Osteoblast (primary cell): ENCODE results near the gene POLR3C. TPM values are rescaled to one million over a fixed set of nuclear protein-coding genes. Genes with fewer than 3 reads are reported as not detected.

ENCODE experiments used
- DNase-seq: peaks from one replicate; pipeline ENCODE4 v3.0.0; 2011; ENCODE audit warnings: low spot score, mixed read lengths; ENCODE audit not compliant: insufficient read length; ENCODE audit errors: missing footprints
- H2AFZ ChIP-seq: 2 replicates; pipeline ENCODE4 v1.6.0; 2011; ENCODE audit warnings: mild to moderate bottlenecking, low read length
- H3K27ac ChIP-seq: 2 replicates; pipeline ENCODE4 v1.5.1; 2011; ENCODE audit warnings: mild to moderate bottlenecking, low read depth, low read length, moderate library complexity
- H3K27me3 ChIP-seq: 2 replicates; pipeline ENCODE4 v1.6.0; 2012; ENCODE audit warnings: mild to moderate bottlenecking, control low read depth, inconsistent platforms, low read length, moderate library complexity; ENCODE audit not compliant: insufficient read depth
- H3K36me3 ChIP-seq: 2 replicates; pipeline ENCODE4 v1.5.1; 2011; ENCODE audit warnings: mild to moderate bottlenecking, low read length, control low read depth, moderate library complexity; ENCODE audit not compliant: insufficient read depth
- H3K4me1 ChIP-seq: 2 replicates; pipeline ENCODE4 v1.5.1; 2011; ENCODE audit warnings: mild to moderate bottlenecking, low read length, control low read depth, moderate library complexity; ENCODE audit not compliant: insufficient read depth
- H3K4me2 ChIP-seq: 2 replicates; pipeline ENCODE4 v1.6.0; 2011; ENCODE audit warnings: mild to moderate bottlenecking, low read length; ENCODE audit not compliant: insufficient read depth
- H3K4me3 ChIP-seq: fragments of 200-600 bp; sonication (generic); 3 replicates; pipeline ENCODE4 v1.5.1; 2012; ENCODE audit warnings: mild to moderate bottlenecking, low read length, inconsistent platforms; ENCODE audit not compliant: insufficient read depth
- H3K79me2 ChIP-seq: 2 replicates; pipeline ENCODE4 v1.6.0; 2012; ENCODE audit warnings: mild to moderate bottlenecking, low read length, control low read depth, inconsistent platforms; ENCODE audit not compliant: insufficient read depth
- H3K9me3 ChIP-seq: 2 replicates; pipeline ENCODE4 v1.5.1; 2011; ENCODE audit warnings: low read depth, low read length, control low read depth
- H4K20me1 ChIP-seq: 2 replicates; pipeline ENCODE4 v1.6.0; 2012; ENCODE audit warnings: mild to moderate bottlenecking, low read length, control low read depth; ENCODE audit not compliant: insufficient read depth
- total RNA-seq: library from RNA; depleted of rRNA; stranded (reverse); fragments of >200 nt; gene quantifications from 2 replicates; pipeline ENCODE4 v1.2.3, GENCODE V29; 2012
- TF ChIP-seq, protein P1 (sequence below): IDR thresholded peaks from 2 replicates; pipeline ENCODE4 v1.5.1; 2011; ENCODE audit warnings: mild to moderate bottlenecking, low read depth, low read length, moderate library complexity; ENCODE audit errors: extremely low read depth

POLR3C gene
- total RNA-seq, 1 donor: 54.3 TPM

DNA sequence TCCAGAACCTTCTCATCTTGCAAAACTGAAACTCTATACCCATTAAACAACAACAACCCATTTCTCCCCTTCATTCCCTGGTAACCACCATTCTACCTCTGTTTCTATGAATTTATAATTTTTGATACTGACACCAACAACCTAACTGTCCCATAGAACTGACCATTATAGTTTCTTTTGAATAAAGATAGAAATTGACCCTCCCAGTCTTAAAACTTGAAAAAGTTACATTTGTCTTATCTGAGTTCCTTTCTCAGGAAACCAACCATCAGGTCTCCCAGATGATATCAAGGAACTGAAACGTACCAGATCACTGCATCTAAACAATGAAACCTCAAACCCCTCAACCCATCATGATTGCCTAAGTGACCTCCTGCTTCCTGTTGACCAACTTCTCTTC, 27.2 kb upstream of the POLR3C start:
- Histone ChIP-seq H3K4me2 (no peak overlapping the region), H3K79me2 (peaks cover 90% of the 10 kb centered on the region), H2AFZ (no peak overlapping the region), H4K20me1 (peaks cover 23% of the 10 kb centered on the region), H3K27ac (no peak overlapping the region), H3K36me3 (peaks cover 10% of the 10 kb centered on the region), H3K4me1 (no peaks in the 10 kb centered on the region), H3K9me3 (no peaks in the 10 kb centered on the region), H3K4me3 (no peak overlapping the region), H3K27me3 (no peaks in the 10 kb centered on the region)
- TF ChIP-seq, protein P1, sequence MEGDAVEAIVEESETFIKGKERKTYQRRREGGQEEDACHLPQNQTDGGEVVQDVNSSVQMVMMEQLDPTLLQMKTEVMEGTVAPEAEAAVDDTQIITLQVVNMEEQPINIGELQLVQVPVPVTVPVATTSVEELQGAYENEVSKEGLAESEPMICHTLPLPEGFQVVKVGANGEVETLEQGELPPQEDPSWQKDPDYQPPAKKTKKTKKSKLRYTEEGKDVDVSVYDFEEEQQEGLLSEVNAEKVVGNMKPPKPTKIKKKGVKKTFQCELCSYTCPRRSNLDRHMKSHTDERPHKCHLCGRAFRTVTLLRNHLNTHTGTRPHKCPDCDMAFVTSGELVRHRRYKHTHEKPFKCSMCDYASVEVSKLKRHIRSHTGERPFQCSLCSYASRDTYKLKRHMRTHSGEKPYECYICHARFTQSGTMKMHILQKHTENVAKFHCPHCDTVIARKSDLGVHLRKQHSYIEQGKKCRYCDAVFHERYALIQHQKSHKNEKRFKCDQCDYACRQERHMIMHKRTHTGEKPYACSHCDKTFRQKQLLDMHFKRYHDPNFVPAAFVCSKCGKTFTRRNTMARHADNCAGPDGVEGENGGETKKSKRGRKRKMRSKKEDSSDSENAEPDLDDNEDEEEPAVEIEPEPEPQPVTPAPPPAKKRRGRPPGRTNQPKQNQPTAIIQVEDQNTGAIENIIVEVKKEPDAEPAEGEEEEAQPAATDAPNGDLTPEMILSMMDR: no peak
- no peak for DNase-seq

DNA sequence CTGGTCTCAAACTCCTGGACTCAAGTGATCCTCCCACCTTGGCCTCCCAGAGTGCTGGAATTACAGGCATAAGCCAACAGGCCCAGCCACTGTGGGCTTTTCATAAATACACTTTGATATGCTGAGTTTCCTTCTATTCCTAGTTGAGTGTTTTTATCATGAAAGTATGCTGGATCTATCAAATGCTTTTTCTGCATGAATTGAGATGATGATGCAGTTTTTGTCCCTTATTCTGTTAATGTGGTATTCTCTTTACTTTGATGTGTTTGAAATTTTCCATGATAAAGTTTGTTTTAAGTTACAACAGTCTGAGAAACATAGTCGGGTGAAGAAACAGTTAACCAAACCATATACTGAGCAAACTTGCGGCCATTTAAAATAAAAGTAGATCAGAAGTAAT, 24.2 kb upstream of the POLR3C start:
- no peak overlapping the region for H3K27ac ChIP-seq
- DNase-seq: no peak
- peaks cover 36% of the 10 kb centered on the region for H4K20me1 ChIP-seq
- no peaks in the 10 kb centered on the region for H3K9me3 ChIP-seq
- TF ChIP-seq, protein P1: no peak
- peaks cover 9% of the 10 kb centered on the region for H3K4me1 ChIP-seq
- H2AFZ ChIP-seq: no peak overlapping the region
- no peak overlapping the region for H3K4me2 ChIP-seq
- H3K36me3 ChIP-seq: no peaks in the 10 kb centered on the region
- no peaks in the 10 kb centered on the region for H3K27me3 ChIP-seq
- peaks cover 98% of the 10 kb centered on the region for H3K79me2 ChIP-seq
- H3K4me3 ChIP-seq: no peak overlapping the region

- H3K36me3 ChIP-seq: no peaks in the 10 kb centered on the region
- no peak overlapping the region for H3K4me2 ChIP-seq
- DNase-seq: peak; percentile 27
Observed at GRCh38 chr1:145804235-145805045, 19.6 kb upstream of the POLR3C start.

GRCh38 chr1:145805057-145805456, 18.9 kb upstream of the POLR3C start:
- Histone ChIP-seq H2AFZ (no peak overlapping the region), H3K4me2 (no peak overlapping the region), H3K79me2 (peaks cover 90% of the 10 kb centered on the region), H3K4me3 (no peak overlapping the region), H3K27me3 (no peaks in the 10 kb centered on the region), H3K36me3 (no peaks in the 10 kb centered on the region), H4K20me1 (peaks cover 48% of the 10 kb centered on the region), H3K4me1 (peaks cover 9% of the 10 kb centered on the region), H3K9me3 (no peaks in the 10 kb centered on the region), H3K27ac (no peak overlapping the region)
- TF ChIP-seq, protein P1: no peak
- no peak for DNase-seq

More at GRCh38 chr1:145804235-145805045, 19.6 kb upstream of the POLR3C start:
- TF ChIP-seq, protein P1: no peak
- no peak overlapping the region for H2AFZ ChIP-seq
- no peaks in the 10 kb centered on the region for H3K27me3 ChIP-seq
- H3K9me3 ChIP-seq: no peaks in the 10 kb centered on the region
- peaks cover 97% of the 10 kb centered on the region for H3K79me2 ChIP-seq
- H4K20me1 ChIP-seq: peaks cover 49% of the 10 kb centered on the region
- no peak overlapping the region for H3K27ac ChIP-seq
- H3K4me1 ChIP-seq: peaks cover 9% of the 10 kb centered on the region
- no peak overlapping the region for H3K4me3 ChIP-seq
